Vagina (tissue), 2 donors: ENCODE measurements around the gene TEX35. TPM values are rescaled to one million over a fixed set of nuclear protein-coding genes. Genes with fewer than 3 reads are reported as not detected.

ENCODE experiments used
- DNase-seq, 2 donors: peaks; one replicate each; pipeline ENCODE4 v3.0.0-alpha.2; 2017; ENCODE audit errors: extremely low spot score in 2 of 2
- H3K27ac ChIP-seq: fragments of 200-600 bp; sonication (generic); one replicate; pipeline ENCODE4 v1.5.1; 2019
- H3K27me3 ChIP-seq: fragments of 200-600 bp; sonication (generic); one replicate; pipeline ENCODE4 v1.5.1; 2019
- H3K36me3 ChIP-seq, 2 donors: fragments of 200-600 bp; sonication (generic); one replicate each; pipeline ENCODE4 v1.5.1; 2017 to 2019
- H3K4me1 ChIP-seq: fragments of 200-600 bp; sonication (generic); one replicate; pipeline ENCODE4 v1.5.1; 2019
- H3K4me3 ChIP-seq, 2 donors: fragments of 200-600 bp; sonication (generic); 1 replicate in 1 of 2; 2 replicates in 1 of 2; pipeline ENCODE4 v1.5.1; 2016 to 2019
- H3K9me3 ChIP-seq: fragments of 200-600 bp; sonication (generic); one replicate; pipeline ENCODE4 v1.5.1; 2019
- CTCF ChIP-seq, 3 experiments: fragments of 450-650 bp in 2 of 3; fragments of 200-600 bp in 1 of 3; sonication (generic) in 1 of 3; IDR thresholded peaks; one replicate each; pipeline ENCODE4 v1.5.1; 2017 to 2019; ENCODE audit warnings: antibody characterized with exemption in 3 of 3, mild to moderate bottlenecking in 2 of 3, moderate library complexity in 2 of 3
- POLR2A ChIP-seq, 2 donors: fragments of 450-650 bp; IDR thresholded peaks; one replicate each; pipeline ENCODE4 v1.6.1; 2017; ENCODE audit warnings: antibody characterized with exemption in 2 of 2, mild to moderate bottlenecking in 2 of 2, moderate library complexity in 2 of 2
- POLR2AphosphoS5 ChIP-seq, 2 donors: sonication (generic); formaldehyde crosslinking; IDR thresholded peaks; one replicate each; pipeline ENCODE4 v1.9.0; 2017; ENCODE audit warnings: antibody characterized with exemption in 2 of 2, mild to moderate bottlenecking in 2 of 2, low read depth in 1 of 2; ENCODE audit not compliant: insufficient read depth in 1 of 2
- intact Hi-C: fragments of 100-400 bp; cut with DNase I; formaldehyde crosslinking; loops from one replicate; pipeline ENCODE4 v1.15.1; 2023
- total RNA-seq: library from RNA; depleted of rRNA; stranded (reverse); fragments of >200 nt; gene quantifications from one replicate; pipeline ENCODE4 v1.2.3, GENCODE V29; 2016

Gene TEX35
- total RNA-seq, 1 donor from 2014 or later: not detected

GRCh38 chr1:178521241-178521640 lies 8.3 kb downstream of the TEX35 start:
- no peaks in the 10 kb centered on the region for H3K4me1 ChIP-seq
- H3K4me3 ChIP-seq: no peak overlapping the region
- no peak overlapping the region for H3K27ac ChIP-seq
- H3K9me3 ChIP-seq: no peaks in the 10 kb centered on the region
- intact Hi-C loops: no loop called here
- DNase-seq: no peak
- TF ChIP-seq CTCF (IDR thresholded peaks at IDR 0.05) (no peak), POLR2A (IDR thresholded peaks at IDR 0.05) (no peak), POLR2AphosphoS5 (IDR thresholded peaks at IDR 0.05; ENCODE audit: insufficient read depth in 1 of 2, low read depth in 1 of 2) (no peak)
- H3K36me3 ChIP-seq: no peaks in the 10 kb centered on the region
- H3K27me3 ChIP-seq: no peaks in the 10 kb centered on the region

- no peak for TF ChIP-seq CTCF (IDR thresholded peaks at IDR 0.05)
- no peak for TF ChIP-seq POLR2AphosphoS5 (IDR thresholded peaks at IDR 0.05; ENCODE audit: insufficient read depth in 1 of 2, low read depth in 1 of 2)
- no peak for TF ChIP-seq POLR2A (IDR thresholded peaks at IDR 0.05)
- Histone ChIP-seq H3K4me3 (no peak overlapping the region), H3K36me3 (no peaks in the 10 kb centered on the region), H3K9me3 (no peaks in the 10 kb centered on the region), H3K4me1 (peaks cover 5% of the 10 kb centered on the region), H3K27ac (no peak overlapping the region), H3K27me3 (no peaks in the 10 kb centered on the region)
- intact Hi-C loops: no loop called here
- DNase-seq: no peak
Measured at GRCh38 chr1:178527117-178527516, 14.2 kb downstream of the TEX35 start.

- DNase-seq: no peak
Measured at GRCh38 chr1:178528228-178528952, 15.5 kb downstream of the TEX35 start.

GRCh38 chr1:178528953-178529335 lies 16.0 kb downstream of the TEX35 start:
- Histone ChIP-seq H3K27me3 (no peaks in the 10 kb centered on the region), H3K36me3 (no peaks in the 10 kb centered on the region), H3K9me3 (no peaks in the 10 kb centered on the region), H3K4me1 (peaks cover 10% of the 10 kb centered on the region), H3K27ac (no peak overlapping the region), H3K4me3 (no peak overlapping the region)
- intact Hi-C loops: no loop called here
- no peak for TF ChIP-seq CTCF (IDR thresholded peaks at IDR 0.05)
- no peak for TF ChIP-seq POLR2A (IDR thresholded peaks at IDR 0.05)
- no peak for TF ChIP-seq POLR2AphosphoS5 (IDR thresholded peaks at IDR 0.05; ENCODE audit: insufficient read depth in 1 of 2, low read depth in 1 of 2)
- DNase-seq: no peak

More at GRCh38 chr1:178528228-178528952, 15.5 kb downstream of the TEX35 start:
- no peaks in the 10 kb centered on the region for H3K36me3 ChIP-seq
- H3K9me3 ChIP-seq: no peaks in the 10 kb centered on the region
- H3K27me3 ChIP-seq: no peaks in the 10 kb centered on the region
- H3K4me3 ChIP-seq: no peak overlapping the region
- H3K4me1 ChIP-seq: peaks cover 10% of the 10 kb centered on the region
- TF ChIP-seq CTCF (IDR thresholded peaks at IDR 0.05) (no peak), POLR2A (IDR thresholded peaks at IDR 0.05) (no peak), POLR2AphosphoS5 (IDR thresholded peaks at IDR 0.05; ENCODE audit: insufficient read depth in 1 of 2, low read depth in 1 of 2) (no peak)
- intact Hi-C loops: no loop called here
- no peak overlapping the region for H3K27ac ChIP-seq

- no peak for TF ChIP-seq CTCF (IDR thresholded peaks at IDR 0.05)
- TF ChIP-seq POLR2AphosphoS5 (IDR thresholded peaks at IDR 0.05; ENCODE audit: insufficient read depth in 1 of 2, low read depth in 1 of 2): no peak
- no peak for TF ChIP-seq POLR2A (IDR thresholded peaks at IDR 0.05)
- H3K27me3 ChIP-seq: no peaks in the 10 kb centered on the region
- peaks cover 10% of the 10 kb centered on the region for H3K4me1 ChIP-seq
- H3K27ac ChIP-seq: no peak overlapping the region
- no peaks in the 10 kb centered on the region for H3K36me3 ChIP-seq
- no peak for DNase-seq
- intact Hi-C loops: no loop called here
- no peak overlapping the region for H3K4me3 ChIP-seq
- no peaks in the 10 kb centered on the region for H3K9me3 ChIP-seq
Measured at GRCh38 chr1:178529364-178530036, 16.6 kb downstream of the TEX35 start.
